Esophagus muscularis mucosa (tissue), 4 donors: Measurements from ENCODE around the gene EVL.

Source experiments
- CTCF ChIP-seq, 3 experiments: fragments of 200-600 bp in 2 of 3; fragments of 450-650 bp in 1 of 3; sonication (generic) in 2 of 3; IDR thresholded peaks; one replicate each; pipeline ENCODE4 v1.5.1; 2017 to 2019; ENCODE audit warnings: antibody characterized with exemption in 3 of 3, mild to moderate bottlenecking in 2 of 3, moderate library complexity in 1 of 3
- EP300 ChIP-seq: sonication (generic); formaldehyde crosslinking; IDR thresholded peaks from one replicate; pipeline ENCODE4 v1.6.1; 2017; ENCODE audit warnings: antibody characterized with exemption
- POLR2AphosphoS5 ChIP-seq, 2 donors: sonication (generic); formaldehyde crosslinking; IDR thresholded peaks; one replicate each; pipeline ENCODE4 v1.6.1; 2017; ENCODE audit warnings: antibody characterized with exemption in 2 of 2

- no peak for TF ChIP-seq CTCF (IDR thresholded peaks at IDR 0.05)
- no peak for TF ChIP-seq EP300
- no peak for TF ChIP-seq POLR2AphosphoS5 (IDR thresholded peaks at IDR 0.05)
These were observed 83.9 kb downstream of the EVL start for GRCh38 chr14:100148837-100149731.
